ENCODE data around the gene WNT7A. TPM values are rescaled to one million over a fixed set of nuclear protein-coding genes. Genes with fewer than 3 reads are reported as not detected.

WNT7A gene
- total RNA-seq, 6 donors from 2014 or later, result 1.0 to 12.2 (median 6.8) TPM

GRCh38 chr3:13772885-13773745 lies 106.8 kb downstream of the WNT7A start:
- Histone ChIP-seq H3K36me3 (no peaks in the 10 kb centered on the region), H3K27ac (no peak overlapping the region), H3K4me1 (no peaks in the 10 kb centered on the region), H3K4me3 (no peak overlapping the region), H3K27me3 (no peaks in the 10 kb centered on the region), H3K9me3 (no peaks in the 10 kb centered on the region)
- WGBS, 2 donors, result 93 to 98% methylated on average over 7 to 18 of the region's 18 CpGs
- no peak for TF ChIP-seq POLR2A (IDR thresholded peaks at IDR 0.05)
- TF ChIP-seq EP300 (IDR thresholded peaks at IDR 0.05), result no peak
- no peak for TF ChIP-seq POLR2AphosphoS5 (IDR thresholded peaks at IDR 0.05)
- no peak for TF ChIP-seq CTCF (IDR thresholded peaks at IDR 0.05)
- DNase-seq (peak in 1 of 2 donors; percentile 54), ATAC-seq (ENCODE audit: low FRiP score in 2 of 2) (no peak)

- H3K36me3 ChIP-seq, result no peaks in the 10 kb centered on the region
- H3K27ac ChIP-seq, result no peak overlapping the region
- H3K27me3 ChIP-seq, result no peaks in the 10 kb centered on the region
- ATAC-seq (ENCODE audit: low FRiP score in 2 of 2), result no peak
- 83 to 89% methylated on average over 6 to 7 of the region's 7 CpGs for WGBS, 2 donors
- no peaks in the 10 kb centered on the region for H3K4me1 ChIP-seq
- DNase-seq, result peak in 1 of 2 donors; percentile 41
- H3K9me3 ChIP-seq, result no peaks in the 10 kb centered on the region
- no peak overlapping the region for H3K4me3 ChIP-seq
- no peak for TF ChIP-seq EP300 (IDR thresholded peaks at IDR 0.05)
- no peak for TF ChIP-seq CTCF (IDR thresholded peaks at IDR 0.05)
- TF ChIP-seq POLR2A (IDR thresholded peaks at IDR 0.05), result no peak
- no peak for TF ChIP-seq POLR2AphosphoS5 (IDR thresholded peaks at IDR 0.05)
These were observed 107.5 kb downstream of the WNT7A start for GRCh38 chr3:13772321-13772745.

- WGBS, 2 donors, result 77 to 89% methylated on average over 9 of the region's 9 CpGs
- Histone ChIP-seq H3K4me1 (no peaks in the 10 kb centered on the region), H3K9me3 (no peaks in the 10 kb centered on the region), H3K27ac (no peak overlapping the region), H3K4me3 (no peak overlapping the region), H3K36me3 (no peaks in the 10 kb centered on the region), H3K27me3 (no peaks in the 10 kb centered on the region)
- no peak for DNase-seq
- ATAC-seq (ENCODE audit: low FRiP score in 2 of 2), result no peak
- TF ChIP-seq POLR2AphosphoS5 (IDR thresholded peaks at IDR 0.05), result no peak
- TF ChIP-seq CTCF (IDR thresholded peaks at IDR 0.05), result no peak
- no peak for TF ChIP-seq POLR2A (IDR thresholded peaks at IDR 0.05)
- TF ChIP-seq EP300 (IDR thresholded peaks at IDR 0.05), result no peak
These were observed 108.4 kb downstream of the WNT7A start for GRCh38 chr3:13771496-13771895.

- Histone ChIP-seq H3K27me3 (no peaks in the 10 kb centered on the region), H3K36me3 (no peaks in the 10 kb centered on the region), H3K27ac (no peak overlapping the region), H3K4me3 (no peak overlapping the region), H3K4me1 (no peaks in the 10 kb centered on the region), H3K9me3 (no peaks in the 10 kb centered on the region)
- TF ChIP-seq CTCF (IDR thresholded peaks at IDR 0.05) (no peak), POLR2AphosphoS5 (IDR thresholded peaks at IDR 0.05) (no peak), POLR2A (IDR thresholded peaks at IDR 0.05) (no peak), EP300 (IDR thresholded peaks at IDR 0.05) (no peak)
- ATAC-seq (ENCODE audit: low FRiP score in 2 of 2) (no peak), DNase-seq (no peak)
- WGBS, 2 donors, result 54 to 68% methylated on average over 5 to 9 of the region's 9 CpGs
These were observed 109.4 kb downstream of the WNT7A start for GRCh38 chr3:13770170-13771169.

All from upper lobe of left lung (tissue), 6 donors.